Posterior vena cava (tissue), 2 donors: ENCODE measurements around the gene CLRN3. TPM values are rescaled to one million over a fixed set of nuclear protein-coding genes. Genes with fewer than 3 reads are reported as not detected.

Experiments used
- total RNA-seq, 2 donors: library from RNA; stranded (reverse); fragmentation: NEBNext Ultra II Directional; extraction: Animal tissue kit (Norgen Biotek cat#: 25700); gene quantifications; one replicate each; pipeline ENCODE4 v1.2.1, GENCODE V29; 2021
- donor health status: DM: yes; HTN: yes; CAD: no.
- donor health status: DM: yes; HTN: yes; CAD: no.

The CLRN3 gene
- total RNA-seq, 2 donors from 2014 or later = not detected

Other genes starting within 250 kb of the CLRN3 start
- gene FOXI2, start 155.8 kb downstream of the CLRN3 start, total RNA-seq = under 1 TPM; 0.14 TPM
- 10 to 100 TPM; 22.1 to 37.9 TPM for gene PTPRE, start 14.2 kb upstream of the CLRN3 start, total RNA-seq
- gene MKI67, start 233.5 kb upstream of the CLRN3 start, total RNA-seq = 1 to 10 TPM in 1 of 2 donors, under 1 TPM in 1; 0.62 to 2.0 TPM